ENCODE results near the gene FAM110C. TPM values are rescaled to one million over a fixed set of nuclear protein-coding genes. Genes with fewer than 3 reads are reported as not detected.

Gene FAM110C
- total RNA-seq, 4 donors from 2014 or later: 5.0 to 39.2 (median 28.3) TPM

DNA sequence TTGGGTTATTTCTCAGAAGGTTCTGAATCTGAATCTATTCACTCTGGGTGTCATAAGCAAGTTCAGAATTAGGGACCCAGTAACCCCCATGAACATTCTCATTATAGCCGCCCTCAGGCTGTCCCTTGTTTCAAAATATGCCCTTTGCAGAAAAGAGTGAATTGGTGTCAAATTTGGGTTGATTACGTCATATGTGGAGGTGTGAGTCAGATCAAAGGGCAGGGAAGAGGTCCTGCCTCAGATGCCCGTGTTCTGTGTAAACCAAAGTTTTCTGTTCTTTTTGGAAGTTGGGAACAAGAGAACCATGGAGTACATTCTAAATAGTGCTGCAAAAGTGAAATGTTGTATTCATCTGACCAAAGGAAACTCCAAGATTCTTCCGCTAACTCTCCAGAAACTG lies 5.8 kb downstream of the FAM110C start:
- Histone ChIP-seq H3K4me3 (no peak overlapping the region), H3K36me3 (peaks cover 0 to 27% (median 0%) of the 10 kb centered on the region in 3 donors), H3K27me3 (no peaks in the 10 kb centered on the region), H3K27ac (no peak overlapping the region), H3K4me1 (peaks cover 0 to 18% (median 1%) of the 10 kb centered on the region in 4 donors), H3K9me3 (no peaks in the 10 kb centered on the region)
- DNase-seq: no peak
- no peak for TF ChIP-seq CTCF (IDR thresholded peaks at IDR 0.05)
- no peak for TF ChIP-seq POLR2A (IDR thresholded peaks at IDR 0.05)

DNA sequence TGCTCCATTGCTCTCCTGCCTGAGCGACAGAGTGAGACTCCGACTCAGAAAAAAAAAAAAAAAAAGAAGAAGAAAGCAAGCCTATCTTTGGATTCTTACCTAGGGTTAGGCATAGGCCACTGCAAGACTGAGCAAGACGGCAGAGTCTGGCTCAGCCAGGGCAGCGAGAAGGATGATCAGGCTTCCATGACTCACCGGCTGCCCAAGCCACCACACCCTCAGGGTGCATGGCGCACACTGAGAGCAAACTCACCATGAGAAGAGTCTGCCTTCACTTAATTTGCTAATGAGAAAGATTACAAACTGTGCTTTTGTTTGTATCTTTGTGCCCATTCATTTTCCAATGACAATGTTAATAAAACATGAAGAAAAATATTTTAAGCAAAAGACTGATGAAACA lies 8.2 kb downstream of the FAM110C start:
- TF ChIP-seq POLR2A (IDR thresholded peaks at IDR 0.05) (no peak), CTCF (IDR thresholded peaks at IDR 0.05) (no peak)
- H3K4me3 ChIP-seq: no peak overlapping the region
- H3K27me3 ChIP-seq: no peaks in the 10 kb centered on the region
- no peaks in the 10 kb centered on the region for H3K9me3 ChIP-seq
- peak overlapping the region in 1 of 4 donors; percentile 37 for H3K27ac ChIP-seq
- DNase-seq: peak in 2 of 3 donors; percentile 73 to 79
- H3K4me1 ChIP-seq: peaks cover 0 to 37% (median 0%) of the 10 kb centered on the region in 4 donors
- peaks cover 0 to 27% (median 0%) of the 10 kb centered on the region in 3 donors for H3K36me3 ChIP-seq

- Histone ChIP-seq H3K9me3 (no peaks in the 10 kb centered on the region), H3K27ac (peak overlapping the region in 2 of 4 donors; percentile 65 to 83), H3K36me3 (peaks cover 0 to 16% (median 0%) of the 10 kb centered on the region in 3 donors), H3K4me1 (peaks cover 0 to 42% (median 0%) of the 10 kb centered on the region in 4 donors), H3K27me3 (no peaks in the 10 kb centered on the region), H3K4me3 (no peak overlapping the region)
- TF ChIP-seq POLR2A (IDR thresholded peaks at IDR 0.05): no peak
- TF ChIP-seq CTCF (IDR thresholded peaks at IDR 0.05): no peak
- no peak for DNase-seq
These were observed 10.0 kb downstream of the FAM110C start for GRCh38 chr2:36318-36717.

GRCh38 chr2:35852-36251 lies 10.5 kb downstream of the FAM110C start:
- no peak for TF ChIP-seq POLR2A (IDR thresholded peaks at IDR 0.05)
- no peak for TF ChIP-seq CTCF (IDR thresholded peaks at IDR 0.05)
- Histone ChIP-seq H3K4me1 (peaks cover 0 to 42% (median 0%) of the 10 kb centered on the region in 4 donors), H3K9me3 (no peaks in the 10 kb centered on the region), H3K4me3 (no peak overlapping the region), H3K36me3 (peaks cover 0 to 11% (median 0%) of the 10 kb centered on the region in 3 donors), H3K27ac (peak overlapping the region in 2 of 4 donors; percentile 65 to 83), H3K27me3 (no peaks in the 10 kb centered on the region)
- peak in 2 of 3 donors; percentile 74 to 78 for DNase-seq

DNA sequence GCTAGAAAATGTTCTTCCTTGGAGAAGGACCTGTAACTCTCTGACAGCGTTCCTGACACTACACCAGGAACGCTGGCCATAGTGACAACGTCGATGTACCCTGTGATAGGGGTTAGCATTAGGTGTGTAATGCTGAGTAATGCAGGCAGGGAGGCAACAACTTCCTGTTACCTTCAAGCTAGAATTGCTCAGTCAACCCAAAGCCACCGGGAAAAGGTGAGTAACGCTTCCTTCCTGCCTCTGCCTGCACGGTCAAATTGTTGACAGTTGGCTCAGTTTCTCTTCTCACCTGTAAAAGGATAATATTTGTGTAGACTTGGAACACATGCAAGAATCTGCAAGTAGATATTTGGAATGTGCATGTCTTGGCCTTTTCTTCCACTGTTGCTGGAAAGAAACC lies 12.7 kb downstream of the FAM110C start:
- no peaks in the 10 kb centered on the region for H3K27me3 ChIP-seq
- no peaks in the 10 kb centered on the region for H3K36me3 ChIP-seq
- peaks cover 0 to 42% (median 0%) of the 10 kb centered on the region in 4 donors for H3K4me1 ChIP-seq
- TF ChIP-seq CTCF (IDR thresholded peaks at IDR 0.05) (peak in 2 of 6 experiments; percentile 19 to 26), POLR2A (IDR thresholded peaks at IDR 0.05) (no peak)
- no peaks in the 10 kb centered on the region for H3K9me3 ChIP-seq
- H3K4me3 ChIP-seq: no peak overlapping the region
- H3K27ac ChIP-seq: peak overlapping the region in 3 of 4 donors; percentile 5 to 62 (median 61)
- peak in 2 of 3 donors; percentile 31 to 86 for DNase-seq
